Keratinocyte (primary cell): Measurements from ENCODE around the gene JMJD1C. TPM values are rescaled to one million over a fixed set of nuclear protein-coding genes. Genes with fewer than 3 reads are reported as not detected.

Source experiments
- DNase-seq: peaks from one replicate; pipeline ENCODE4 v3.0.0-alpha.2; 2011; ENCODE audit warnings: low read depth, missing footprints, low spot score
- FAIRE-seq: peaks from 2 replicates; lab custom pipeline; 2011; peaks lifted over from hg19 to GRCh38; lab: Jason Lieb, UNC
- H2AFZ ChIP-seq: 2 replicates; pipeline ENCODE4 v1.6.0; 2012; ENCODE audit warnings: low read length, control low read depth, inconsistent platforms; ENCODE audit not compliant: control insufficient read depth
- H3K27ac ChIP-seq: 2 replicates; pipeline ENCODE4 v1.5.1; 2011; ENCODE audit warnings: low read length; ENCODE audit not compliant: control insufficient read depth, insufficient read depth
- H3K27me3 ChIP-seq: 3 replicates; pipeline ENCODE4 v1.6.0; 2011; ENCODE audit warnings: low read length; ENCODE audit not compliant: control insufficient read depth, insufficient read depth; ENCODE audit errors: extremely low read depth
- H3K36me3 ChIP-seq, 2 experiments: 2 replicates in 1 of 2; 3 replicates in 1 of 2; pipeline ENCODE4 v1.5.1; 2011; ENCODE audit warnings: low read length in 2 of 2, mild to moderate bottlenecking in 1 of 2; ENCODE audit not compliant: control insufficient read depth in 2 of 2, insufficient read depth in 2 of 2; ENCODE audit errors: extremely low read depth in 1 of 2
- H3K4me1 ChIP-seq: 3 replicates; pipeline ENCODE4 v1.5.1; 2011; ENCODE audit warnings: low read length; ENCODE audit not compliant: control insufficient read depth, insufficient read depth; ENCODE audit errors: extremely low read depth
- H3K4me2 ChIP-seq: 3 replicates; pipeline ENCODE4 v1.6.0; 2011; ENCODE audit warnings: low read depth, low read length; ENCODE audit not compliant: control insufficient read depth, insufficient read depth; ENCODE audit errors: extremely low read depth
- H3K4me3 ChIP-seq, 3 experiments: fragments of 200-600 bp in 1 of 3; sonication (generic) in 1 of 3; 2 replicates in 2 of 3; 3 replicates in 1 of 3; pipeline ENCODE4 v1.5.1; 2011 to 2016; ENCODE audit warnings: low read length in 3 of 3, mild to moderate bottlenecking in 3 of 3, control low read depth in 2 of 3, inconsistent platforms in 1 of 3, low read depth in 1 of 3, mixed read lengths in 1 of 3, mixed run types in 1 of 3, moderate library complexity in 1 of 3; ENCODE audit not compliant: control insufficient read depth in 2 of 3, insufficient read depth in 2 of 3; ENCODE audit errors: extremely low read depth in 1 of 3
- H3K79me2 ChIP-seq: 2 replicates; pipeline ENCODE4 v1.6.0; 2012; ENCODE audit warnings: low read length; ENCODE audit not compliant: control insufficient read depth, insufficient read depth
- H3K9ac ChIP-seq: 3 replicates; pipeline ENCODE4 v1.6.0; 2011; ENCODE audit warnings: low read length; ENCODE audit not compliant: control insufficient read depth, insufficient read depth; ENCODE audit errors: extremely low read depth
- H3K9me1 ChIP-seq: 3 replicates; pipeline ENCODE4 v1.6.0; 2011; ENCODE audit warnings: low read length; ENCODE audit not compliant: control insufficient read depth, insufficient read depth; ENCODE audit errors: extremely low read depth
- H3K9me3 ChIP-seq: 2 replicates; pipeline ENCODE4 v1.5.1; 2012; ENCODE audit warnings: low read depth, low read length; ENCODE audit not compliant: control insufficient read depth
- H4K20me1 ChIP-seq: 3 replicates; pipeline ENCODE4 v1.6.0; 2011; ENCODE audit warnings: low read length; ENCODE audit not compliant: control insufficient read depth, insufficient read depth; ENCODE audit errors: extremely low read depth
- CTCF ChIP-seq, 3 experiments: IDR thresholded peaks in 1 of 3; conservative IDR thresholded peaks in 1 of 3; optimal IDR thresholded peaks in 1 of 3; 2 replicates in 2 of 3; 3 replicates in 1 of 3; pipeline versions ENCODE3 to v1.5.1; 2011; ENCODE audit warnings: low read length in 3 of 3, mild to moderate bottlenecking in 3 of 3, moderate library complexity in 2 of 3, control low read depth in 1 of 3, inconsistent platforms in 1 of 3; ENCODE audit not compliant: insufficient read depth in 2 of 3; ENCODE audit errors: extremely low read depth in 1 of 3
- EZH2 ChIP-seq: IDR thresholded peaks from one replicate; pipeline ENCODE4 v1.6.1; 2012; ENCODE audit warnings: inconsistent platforms, mild to moderate bottlenecking, low read length, moderate library complexity
- dilution Hi-C: fragments of 300-500 bp; cut with MboI; formaldehyde crosslinking; loops from one replicate; pipeline ENCODE4 v1.7.0; 2020; ENCODE audit warnings: low sequenced_read_pairs; ENCODE audit not compliant: extremely low pct_ligation_motif_present
- polyA plus RNA-seq, 5 experiments: library from polyadenylated mRNA; depleted of rRNA in 3 of 5; stranded (reverse) in 3 of 5; stranded (forward) in 1 of 5; unstranded in 1 of 5; fragments of >200 nt; gene quantifications; 1 replicate in 1 of 5; 2 replicates in 3 of 5; 3 replicates in 1 of 5; pipeline versions ENCODE4 v1.2.1 to v1.2.3, GENCODE V29; 2011 to 2012; ENCODE audit warnings: missing spikeins in 2 of 5, low read depth in 1 of 5, low replicate concordance in 1 of 5

Gene JMJD1C
- polyA plus RNA-seq, 1 donor (not counting 4 experiments of a cell fraction or from before 2014, with no cell fraction given): 38.2 TPM

DNA sequence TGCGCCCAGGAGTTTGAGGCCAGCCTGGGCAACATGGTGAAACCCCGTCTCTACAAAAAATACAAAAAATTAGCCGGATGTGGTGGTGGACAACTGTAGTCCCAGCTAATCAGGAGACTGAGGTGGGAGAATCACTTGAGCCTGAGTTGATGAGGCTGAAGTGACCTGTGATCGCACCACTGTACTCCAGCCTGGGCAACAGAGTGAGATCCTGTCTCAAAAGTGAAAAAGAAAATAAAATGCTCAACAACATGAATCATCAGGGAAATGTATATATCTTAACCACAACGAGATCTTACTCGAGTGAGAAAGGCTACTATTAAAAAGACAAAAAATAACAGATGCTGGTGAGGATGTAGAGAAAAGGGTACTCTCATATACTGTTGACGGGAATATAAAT is 72.7 kb downstream of the JMJD1C start:
- Histone ChIP-seq H3K36me3 (no peaks in the 10 kb centered on the region), H3K27ac (no peak overlapping the region), H3K4me2 (no peak overlapping the region), H3K9me3 (no peaks in the 10 kb centered on the region), H3K4me1 (no peaks in the 10 kb centered on the region), H3K27me3 (no peaks in the 10 kb centered on the region), H2AFZ (no peak overlapping the region), H3K9me1 (no peaks in the 10 kb centered on the region), H4K20me1 (peaks cover 2% of the 10 kb centered on the region), H3K9ac (no peak overlapping the region), H3K4me3 (no peak overlapping the region), H3K79me2 (peaks cover 72% of the 10 kb centered on the region)
- dilution Hi-C loops: no loop called here
- TF ChIP-seq EZH2: no peak
- DNase-seq (no peak), FAIRE-seq (no peak)

- no peaks in the 10 kb centered on the region for H3K36me3 ChIP-seq
- no peak overlapping the region for H3K27ac ChIP-seq
- H2AFZ ChIP-seq: no peak overlapping the region
- H3K79me2 ChIP-seq: peaks cover 75% of the 10 kb centered on the region
- H3K4me1 ChIP-seq: no peaks in the 10 kb centered on the region
- H3K4me2 ChIP-seq: no peak overlapping the region
- TF ChIP-seq CTCF (optimal IDR thresholded peaks at IDR 0.05 in 1 of 3, IDR thresholded peaks at IDR 0.05 in 1 of 3, conservative IDR thresholded peaks at IDR 0.05 in 1 of 3; ENCODE audit: extremely low read depth in 1 of 3, insufficient read depth in 2 of 3, low read length in 3 of 3) (no peak), EZH2 (no peak)
- H3K9me3 ChIP-seq: no peaks in the 10 kb centered on the region
- no peaks in the 10 kb centered on the region for H3K9me1 ChIP-seq
- dilution Hi-C loops: no loop called here
- peaks cover 2% of the 10 kb centered on the region for H4K20me1 ChIP-seq
- no peaks in the 10 kb centered on the region for H3K27me3 ChIP-seq
- H3K4me3 ChIP-seq: no peak overlapping the region
- no peak overlapping the region for H3K9ac ChIP-seq
- DNase-seq: no peak
- no peak for FAIRE-seq
Measured at GRCh38 chr10:63392224-63392623, 73.6 kb downstream of the JMJD1C start.

- Histone ChIP-seq H3K36me3 (no peaks in the 10 kb centered on the region), H3K27ac (no peak overlapping the region), H3K4me1 (no peaks in the 10 kb centered on the region), H3K9me1 (no peaks in the 10 kb centered on the region), H3K79me2 (peaks cover 79% of the 10 kb centered on the region), H3K9me3 (no peaks in the 10 kb centered on the region), H3K4me3 (no peak overlapping the region), H3K27me3 (no peaks in the 10 kb centered on the region), H2AFZ (no peak overlapping the region), H4K20me1 (peaks cover 2% of the 10 kb centered on the region), H3K9ac (no peak overlapping the region), H3K4me2 (no peak overlapping the region)
- FAIRE-seq: no peak
- DNase-seq: no peak
- no peak for TF ChIP-seq EZH2
- TF ChIP-seq CTCF (optimal IDR thresholded peaks at IDR 0.05 in 1 of 3, IDR thresholded peaks at IDR 0.05 in 1 of 3, conservative IDR thresholded peaks at IDR 0.05 in 1 of 3; ENCODE audit: extremely low read depth in 1 of 3, insufficient read depth in 2 of 3, low read length in 3 of 3): no peak
- dilution Hi-C loops: no loop called here
Measured at GRCh38 chr10:63391812-63392211, 74.0 kb downstream of the JMJD1C start.
